ENCODE measurements around the gene HSD11B2. TPM values are rescaled to one million over a fixed set of nuclear protein-coding genes. Genes with fewer than 3 reads are reported as not detected.

Gene HSD11B2
- total and polyA plus RNA-seq, 2 of the 8 experiments (the other 6 are each of a cell fraction or from before 2014, with no cell fraction given) = 28.7 to 32.9 TPM

- H3K14ac ChIP-seq (ENCODE audit: insufficient read length) = no peak overlapping the region
- peaks cover 6% of the 10 kb centered on the region; the same call in 1 of the 2 replicates for H3K79me1 ChIP-seq (ENCODE audit: low read depth, low read length)
- H4K5ac ChIP-seq (ENCODE audit: insufficient read length, low read depth, low read length) = no peak overlapping the region
- ChIA-PET POLR2A (ENCODE audit: partially characterized antibody) (interaction anchor here (1.2 kb wide), 1 partner anchor 9 kb away, joined by 3 read pairs; the partner anchor contains the start of gene ATP6V0D1), CTCF (ENCODE audit: partially characterized antibody) (interaction anchor here (0.6 to 1.6 kb wide), 7 partner anchors 10 to 99 kb away, joined by 3 to 6 read pairs (median 3); no protein-coding TSS in a partner anchor)
- 86% methylated on average over 6 of the region's 6 CpGs; no CpG with 5 or more reads in 1 of the 2 experiments for WGBS, 2 experiments (ENCODE audit: extremely low coverage in 1 of 2, insufficient coverage in 1 of 2, insufficient read length in 1 of 2, insufficient replicate concordance in 2 of 2, low coverage in 1 of 2, low lambda C conversion rate in 2 of 2, missing lambda C conversion rate in 1 of 2)
- no peak overlapping the region for H3K9ac ChIP-seq (replicated peaks in 1 of 4; ENCODE audit: extremely low read depth in 1 of 4, low read depth in 3 of 4, low read length in 3 of 4)
- no peak overlapping the region for H4K91ac ChIP-seq (replicated peaks; ENCODE audit: insufficient read length, low read length)
- no peak overlapping the region for H2BK20ac ChIP-seq (ENCODE audit: low read length)
- no peak overlapping the region for H2BK15ac ChIP-seq (ENCODE audit: low read length)
- no peak overlapping the region for H3K18ac ChIP-seq (ENCODE audit: extremely low read depth, low read length)
- no peak for TF ChIP-seq SUZ12 (IDR thresholded peaks at IDR 0.05; ENCODE audit: low read length)
- no peak for TF ChIP-seq USF2 (IDR thresholded peaks at IDR 0.05; ENCODE audit: low read length)
- TF ChIP-seq HDAC2 (IDR thresholded peaks at IDR 0.05; ENCODE audit: borderline replicate concordance in 1 of 2, low read depth in 2 of 2, low read length in 2 of 2) = no peak
- no peak for TF ChIP-seq SP2 (IDR thresholded peaks at IDR 0.05; ENCODE audit: low read length)
- no peak for TF ChIP-seq NANOG (IDR thresholded peaks at IDR 0.05; ENCODE audit: insufficient read depth, low read depth, low read length, poor library complexity, severe bottlenecking)
- no peak for TF ChIP-seq JUND (IDR thresholded peaks at IDR 0.05; ENCODE audit: low read length)
- no peak for TF ChIP-seq YY1 (IDR thresholded peaks at IDR 0.05; ENCODE audit: low read depth, low read length)
- TF ChIP-seq TBP (IDR thresholded peaks at IDR 0.05; ENCODE audit: low read depth, low read length) = no peak
- TF ChIP-seq NRF1 (IDR thresholded peaks at IDR 0.05; ENCODE audit: low read depth, low read length) = no peak
- no peak for TF ChIP-seq SAP30 (IDR thresholded peaks at IDR 0.05; ENCODE audit: insufficient read depth, insufficient replicate concordance, low read length)
- no peak overlapping the region for H2BK120ac ChIP-seq (replicated peaks; ENCODE audit: low read depth, low read length)
- peaks cover 2 to 28% of the 10 kb centered on the region in 2 experiments; a peak in 3 of 4 replicates for H3K79me2 ChIP-seq (ENCODE audit: control insufficient read depth in 1 of 2, insufficient read depth in 2 of 2, low read length in 2 of 2)
- DNase-seq (ENCODE audit: low read depth in 1 of 2, low spot score in 2 of 2) = no peak
- no peak overlapping the region for H2AK5ac ChIP-seq (ENCODE audit: low read depth, low read length)
- peaks cover 4 to 10% of the 10 kb centered on the region in 2 experiments for H4K20me1 ChIP-seq (replicated peaks in 1 of 2; ENCODE audit: control insufficient read depth in 1 of 2, insufficient read depth in 2 of 2, low read length in 2 of 2)
- H2BK5ac ChIP-seq (ENCODE audit: low read depth, low read length) = no peak overlapping the region
- no peak overlapping the region for H2BK12ac ChIP-seq (ENCODE audit: low read depth, low read length)
- H3K27me3 ChIP-seq (replicated peaks in 1 of 4; ENCODE audit: control insufficient read depth in 3 of 4, extremely low read depth in 1 of 4, insufficient read depth in 3 of 4, low read length in 3 of 4) = no peaks in the 10 kb centered on the region
- no peak overlapping the region for H3K4me2 ChIP-seq (ENCODE audit: insufficient read depth in 1 of 2, low read depth in 2 of 2, low read length in 2 of 2)
- H3K4me3 ChIP-seq (ENCODE audit: extremely low read depth in 1 of 4, insufficient read depth in 2 of 4, low read depth in 3 of 4, low read length in 4 of 4) = no peak overlapping the region
- H3K4me1 ChIP-seq (replicated peaks in 1 of 4; ENCODE audit: control insufficient read depth in 3 of 4, insufficient read depth in 4 of 4, low read length in 3 of 4) = no peaks in the 10 kb centered on the region
- H3K23ac ChIP-seq (ENCODE audit: insufficient read length) = no peak overlapping the region
- no peak overlapping the region for H3K27ac ChIP-seq (ENCODE audit: low read depth, low read length)
- no peak overlapping the region; the same call in 1 of the 2 replicates for H4K8ac ChIP-seq (ENCODE audit: extremely low read depth, insufficient read depth, low read length)
- FAIRE-seq = no peak
- H3K56ac ChIP-seq (replicated peaks; ENCODE audit: insufficient read length, low read depth, low read length) = no peak overlapping the region
- no peak overlapping the region for H2AFZ ChIP-seq (ENCODE audit: low read length)
- no peaks in the 10 kb centered on the region; the same call in 1 of the 2 replicates for H3K23me2 ChIP-seq (ENCODE audit: low read depth, low read length)
- no peak overlapping the region for H3K4ac ChIP-seq (replicated peaks; ENCODE audit: insufficient read length, low read depth, low read length)
- no peaks in the 10 kb centered on the region for H3K36me3 ChIP-seq (ENCODE audit: control insufficient read depth in 2 of 4, insufficient read depth in 4 of 4, low read length in 3 of 4)
- no peaks in the 10 kb centered on the region for H3K9me3 ChIP-seq (ENCODE audit: insufficient read depth in 2 of 2, low read depth in 1 of 2, low read length in 1 of 2)
Observed at GRCh38 chr16:67471758-67472384, 41.0 kb downstream of the HSD11B2 start.
